Measurements from ENCODE around the gene TNFAIP3.

The TNFAIP3 gene

DNA sequence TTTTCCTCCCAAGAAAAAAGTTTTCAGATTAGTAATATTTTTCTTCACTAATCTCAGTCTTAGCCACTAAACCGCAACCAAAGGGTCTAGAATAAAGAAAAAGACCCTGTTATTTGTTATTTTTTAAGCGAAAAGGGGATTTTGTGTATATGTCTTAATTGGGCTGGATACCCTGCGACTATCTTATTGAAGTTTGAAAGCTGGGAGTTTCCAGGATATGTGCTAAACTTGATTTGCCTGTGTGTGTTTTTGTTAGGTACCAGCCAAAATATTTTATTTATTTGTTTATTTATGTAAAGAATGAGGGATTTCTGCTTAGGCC is 52.4 kb downstream of the TNFAIP3 start:
- no peak for DNase-seq (ENCODE audit: low read depth in 1 of 2, low spot score in 1 of 2)

DNA sequence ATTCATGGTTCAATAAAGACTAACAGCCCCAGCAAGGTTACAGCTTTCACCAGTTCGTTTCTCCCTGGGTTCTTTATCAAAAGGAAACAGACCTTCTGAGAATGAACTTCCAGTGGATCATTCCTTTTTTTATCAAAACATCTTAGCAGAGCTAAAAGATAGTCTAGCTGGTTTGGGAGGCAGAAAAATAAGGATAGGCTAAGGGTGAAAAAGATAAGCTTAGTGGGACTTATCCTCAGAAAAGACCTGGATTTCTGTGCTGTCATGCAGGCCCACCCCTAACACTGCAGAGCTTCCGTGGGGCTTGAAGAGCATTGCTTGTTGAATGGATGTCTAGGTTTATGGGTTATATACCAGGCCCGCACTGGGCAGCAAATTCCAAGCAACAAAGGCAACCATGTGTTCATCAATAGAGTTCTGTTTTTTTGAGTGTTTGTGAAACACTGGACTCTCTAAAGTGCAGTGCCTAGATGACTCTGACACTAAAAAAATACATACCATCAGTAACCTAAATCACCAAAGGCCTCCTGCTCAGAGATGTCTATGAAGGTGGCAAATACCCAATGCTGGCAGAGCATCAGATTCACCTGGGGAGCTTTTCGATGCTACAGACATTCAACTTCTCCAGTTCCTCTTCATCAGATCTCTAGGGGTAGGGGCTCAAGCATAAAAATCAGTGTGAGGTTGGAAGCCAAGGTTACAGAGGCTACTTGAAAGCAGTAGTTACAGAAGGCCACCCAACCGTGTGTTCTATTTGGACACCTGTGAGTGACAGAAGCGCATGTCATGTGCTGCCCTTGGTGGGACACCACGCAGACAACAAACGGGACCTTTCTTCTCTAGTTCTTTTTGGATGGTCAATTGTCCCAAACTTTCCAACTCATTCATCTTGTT is 53.0 kb downstream of the TNFAIP3 start:
- no peak for DNase-seq (ENCODE audit: low read depth in 1 of 2, low spot score in 1 of 2)

DNA sequence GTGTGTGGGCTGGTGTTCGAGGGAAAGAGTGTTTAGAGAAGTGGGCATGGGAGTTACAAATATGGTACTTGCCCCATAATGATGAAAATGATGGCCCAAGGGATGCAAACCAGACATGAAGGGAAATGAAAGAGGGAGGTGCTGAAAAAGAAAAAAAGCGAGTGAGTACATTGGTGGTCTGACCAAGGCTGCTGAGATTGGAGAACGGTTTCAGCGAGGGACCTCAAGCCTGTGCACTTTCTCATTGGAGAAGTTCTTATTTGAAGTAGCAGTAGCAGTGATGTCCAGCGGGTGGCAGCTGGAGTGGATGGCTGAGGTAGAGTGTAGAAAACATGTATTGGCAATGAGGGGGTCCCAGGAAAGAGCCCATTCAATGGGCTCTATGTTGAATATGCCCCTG is 54.8 kb downstream of the TNFAIP3 start:
- DNase-seq (ENCODE audit: low read depth in 1 of 2, low spot score in 1 of 2): no peak

DNA sequence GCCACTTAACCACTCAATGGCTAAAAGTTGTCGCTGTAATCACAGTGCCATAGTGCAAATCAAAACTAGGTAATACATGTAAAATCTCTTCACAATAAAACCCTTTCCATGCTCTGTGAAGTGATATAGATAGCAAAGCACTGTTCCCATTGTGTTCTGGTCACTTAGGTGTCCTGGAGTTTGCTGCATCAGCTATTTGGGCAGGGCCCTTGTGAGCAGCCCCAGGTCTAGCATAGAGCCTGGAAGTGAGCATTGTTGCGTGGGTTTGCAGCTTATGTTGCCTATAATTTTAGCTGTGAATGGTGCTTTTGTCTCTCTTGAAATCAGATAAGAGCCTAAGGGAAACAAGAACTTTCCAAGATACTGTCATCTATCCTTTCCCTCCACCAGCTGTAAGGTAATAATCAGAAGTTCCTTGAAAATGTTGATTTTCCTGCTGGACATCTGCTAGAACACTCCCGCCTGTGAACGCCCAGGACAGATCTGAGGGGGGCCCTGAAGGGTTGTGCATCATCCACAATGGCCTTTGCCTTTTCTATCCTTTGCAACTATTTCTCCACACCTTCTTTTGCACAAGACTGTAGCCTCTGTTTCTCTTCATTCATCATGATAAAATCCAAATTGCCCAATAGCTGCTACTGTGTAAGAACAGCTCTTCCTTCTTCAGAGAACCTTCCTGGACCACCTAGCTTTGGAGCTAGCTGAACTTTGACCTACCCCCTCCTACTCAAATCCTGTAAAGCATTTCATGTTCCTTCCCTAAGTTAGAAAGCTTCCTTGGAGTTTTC is 57.0 kb downstream of the TNFAIP3 start:
- DNase-seq (ENCODE audit: low read depth in 1 of 2, low spot score in 1 of 2): no peak

DNA sequence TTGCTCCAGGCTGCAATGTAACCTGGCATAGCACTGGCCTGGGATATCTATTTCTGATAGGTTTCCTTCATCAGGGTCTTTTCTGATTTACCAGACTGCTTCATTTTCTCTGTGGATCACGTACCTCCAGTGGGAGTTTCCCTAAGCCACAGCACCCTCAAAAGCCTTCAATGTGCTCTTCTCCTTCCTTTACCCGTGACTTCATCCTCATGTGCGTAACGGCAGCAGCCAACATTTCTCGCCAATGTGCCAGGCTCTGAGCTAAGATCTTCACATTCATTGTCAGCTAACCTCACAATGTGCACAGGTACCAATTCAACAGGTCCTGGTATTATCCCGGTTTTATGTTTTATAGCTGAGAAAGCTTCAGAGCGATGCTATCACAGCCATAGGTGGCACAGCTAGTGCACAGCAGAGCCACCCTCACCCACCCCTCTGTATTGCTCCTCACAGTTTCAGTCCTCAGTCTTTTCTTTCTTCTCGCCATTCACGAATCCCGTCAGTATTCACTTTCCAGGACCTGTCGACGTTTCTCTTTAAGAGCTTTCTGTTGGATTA is 58.2 kb downstream of the TNFAIP3 start:
- no peak for DNase-seq (ENCODE audit: low read depth in 1 of 2, low spot score in 1 of 2)

DNA sequence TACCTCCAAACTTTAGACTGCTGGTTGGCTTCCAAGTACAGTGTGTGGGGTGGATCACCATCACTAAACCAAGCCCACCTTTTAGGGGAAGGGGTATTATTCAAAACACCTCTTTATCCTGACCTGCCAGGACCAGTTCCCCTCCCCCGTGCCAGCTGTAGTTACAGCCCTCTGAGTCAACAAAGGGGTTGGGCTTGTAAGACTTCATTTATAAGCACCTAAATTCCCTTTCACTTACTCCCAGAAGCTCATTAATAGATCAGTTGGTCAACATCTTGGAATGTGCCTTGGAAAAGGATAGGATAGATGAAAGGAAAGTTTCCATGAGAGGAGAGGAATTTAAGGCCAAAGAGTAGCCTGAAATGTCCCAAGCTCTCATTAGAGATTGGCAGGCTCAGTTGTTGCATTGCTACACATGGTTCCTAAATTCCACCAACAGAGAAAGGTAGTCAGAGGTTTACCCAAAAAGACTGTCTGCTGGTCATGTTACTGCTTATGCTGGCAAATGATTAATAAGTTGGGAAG is 59.2 kb downstream of the TNFAIP3 start:
- peak in 1 of 2 donors; percentile 10 for DNase-seq (ENCODE audit: low read depth in 1 of 2, low spot score in 1 of 2)

DNA sequence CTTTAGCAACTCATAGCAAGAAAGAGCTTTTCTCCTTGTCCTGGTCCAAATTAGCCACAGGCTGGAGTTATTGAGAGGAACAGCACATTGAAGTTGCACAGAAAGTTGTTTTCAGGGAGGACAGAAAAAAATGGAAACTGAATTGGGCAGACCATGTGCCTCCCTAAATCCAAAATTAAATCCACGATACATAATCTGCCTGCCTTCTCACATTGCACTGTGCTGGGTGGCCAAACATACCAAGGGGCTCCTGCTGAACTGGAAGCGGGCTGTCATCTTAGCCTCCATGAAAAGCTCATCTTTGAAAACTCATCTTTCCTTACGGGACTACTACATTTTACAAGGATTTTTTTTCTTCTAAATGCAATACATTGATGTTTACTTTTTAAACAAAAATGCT is 59.9 kb downstream of the TNFAIP3 start:
- no peak for DNase-seq (ENCODE audit: low read depth in 1 of 2, low spot score in 1 of 2)

DNA sequence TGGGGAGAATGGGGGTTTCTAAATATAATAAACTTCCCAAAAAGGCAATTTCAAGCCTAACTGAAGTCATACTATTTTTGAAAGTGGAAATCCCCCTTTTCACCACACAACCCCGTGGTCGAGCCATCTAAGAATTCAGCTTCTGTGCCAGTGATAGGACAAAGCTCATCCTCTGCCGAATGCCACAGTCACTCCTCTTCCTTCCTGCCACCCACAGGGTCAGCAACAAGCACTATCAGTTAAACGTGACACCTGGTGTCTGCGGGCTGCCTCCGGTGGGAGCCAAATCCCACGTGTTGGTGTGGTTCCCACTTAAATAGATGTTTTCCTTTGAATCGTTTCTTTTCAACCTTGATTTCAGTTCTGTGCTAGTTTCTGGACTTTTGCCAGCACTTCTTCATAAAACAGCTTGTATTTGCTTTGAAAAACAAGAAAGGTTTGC is 60.7 kb downstream of the TNFAIP3 start:
- DNase-seq (ENCODE audit: low read depth in 1 of 2, low spot score in 1 of 2): peak; percentile 34 to 50

DNA sequence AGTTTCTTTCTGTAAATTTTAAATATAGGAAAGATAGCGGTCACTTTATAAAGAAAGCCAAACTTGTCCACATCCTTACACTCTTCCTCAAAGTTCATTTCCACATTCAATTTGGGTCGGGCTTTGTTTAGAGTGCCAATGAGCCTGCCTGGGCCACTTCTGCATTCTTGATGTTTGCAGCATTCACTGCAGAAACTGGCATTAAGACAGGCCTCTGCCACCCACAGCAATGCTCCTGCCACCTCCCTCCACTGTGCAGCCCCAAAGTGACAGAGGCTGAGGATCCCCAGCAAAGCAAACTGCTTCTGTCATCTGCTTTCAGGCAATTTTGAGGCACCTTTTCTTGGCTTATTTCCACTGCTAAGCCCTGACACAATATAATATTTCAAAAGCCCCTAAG is 61.2 kb downstream of the TNFAIP3 start:
- peak in 1 of 2 donors; percentile 19 for DNase-seq (ENCODE audit: low read depth in 1 of 2, low spot score in 1 of 2)

DNA sequence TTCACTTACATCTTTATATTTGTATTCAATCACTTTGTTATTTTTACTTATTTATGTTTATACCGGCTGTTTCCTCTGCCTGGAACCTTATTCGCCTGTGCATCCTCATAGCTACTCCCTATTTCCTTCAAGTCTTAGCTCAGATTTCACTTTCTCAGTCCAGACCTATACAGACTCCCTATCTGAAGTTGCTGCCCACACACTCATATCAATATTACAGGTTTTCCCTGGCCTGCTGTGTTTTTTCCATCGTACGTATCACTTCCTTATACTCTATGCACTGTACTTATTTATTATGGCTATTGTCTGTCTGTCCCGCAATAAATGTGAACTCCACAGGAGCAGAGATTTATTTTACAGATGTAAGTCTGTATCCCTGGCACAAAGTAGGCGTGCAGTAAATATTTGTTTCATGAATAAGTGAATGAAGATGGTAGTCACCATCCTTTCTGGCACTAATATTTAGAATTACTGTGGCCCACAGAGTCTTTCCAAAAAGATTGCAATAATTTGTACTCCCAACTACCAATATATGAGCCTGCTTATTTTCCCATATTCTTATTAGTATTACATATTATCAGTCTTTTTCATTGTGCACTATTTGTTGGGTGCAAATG is 64.9 kb downstream of the TNFAIP3 start:
- no peak for DNase-seq (ENCODE audit: low read depth in 1 of 2, low spot score in 1 of 2)

Data from stimulated activated CD4-positive, alpha-beta T cell treated with anti-CD3 and anti-CD28 coated beads, Interleukin-15, amount 100 ng/mL, for 1 hour (primary cell).